Right ventricle myocardium superior (tissue), 1 donor: ENCODE measurements around the gene UTY. TPM values are rescaled to one million over a fixed set of nuclear protein-coding genes. Genes with fewer than 3 reads are reported as not detected.

ENCODE experiments used
- ATAC-seq: fragments of 200-7000 bp; cut with Tn5 transposase; one replicate; pipeline ENCODE4 v1.9.1; 2020; ENCODE audit warnings: mild to moderate bottlenecking; ENCODE audit not compliant: poor library complexity
- DNase-seq: peaks from one replicate; pipeline ENCODE4 v3.0.0-alpha.2; 2020
- intact Hi-C: fragments of 100-400 bp; cut with DNase I; formaldehyde crosslinking; loops from one replicate; pipeline ENCODE4 v1.11.2; 2022
- long read RNA-seq: library from polyadenylated mRNA; unstranded; transcript quantifications from one replicate; pipeline ENCODE4 v2.0.0, GENCODE V29; 2021
- total RNA-seq: library from RNA; stranded (reverse); fragmentation: NEBNext Ultra II Directional; extraction: Animal tissue kit (Norgen Biotek cat#: 25700); gene quantifications from one replicate; pipeline ENCODE4 v1.2.1, GENCODE V29; 2021
- donor health status: DM: no; HTN: yes; CAD: no; lungs with severe emphysema.

The UTY gene
- 9.8 TPM for total RNA-seq
- long read RNA-seq, full-length matches to known transcripts: 3 of 10 reads
- long read RNA-seq, partial matches to known transcripts: 4 of 10 reads
- long read RNA-seq, other reads (novel, unspliced or antisense): 3 of 10 reads

DNA sequence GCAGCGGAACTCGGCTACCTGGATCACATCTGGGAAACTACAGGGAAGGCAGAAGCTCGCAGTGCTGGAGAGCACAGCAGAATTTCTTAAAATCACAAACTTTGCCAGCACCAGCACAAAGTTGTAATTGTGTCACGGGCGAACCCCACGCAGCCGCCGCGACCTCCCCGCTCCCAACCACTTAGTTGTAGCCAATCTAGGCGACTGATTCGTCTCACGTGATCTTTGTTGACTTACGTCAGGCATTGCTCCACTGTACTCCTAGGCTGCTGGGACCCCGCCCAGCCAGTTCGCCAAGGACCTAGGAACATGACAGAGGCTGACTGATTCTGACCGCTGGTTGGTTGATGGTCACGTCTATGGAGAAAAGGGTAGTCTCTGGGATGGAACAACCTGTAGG lies at the start of gene UTY:
TSS of gene UTY (minus strand) at position 206 of the 400 bp plus-strand sequence. CDS start 368 bp downstream, outside the sequence.
- ATAC-seq (peak; percentile 98), DNase-seq (peak; percentile 91)
- intact Hi-C loops: no loop called here

GRCh38 chrY:13520474-13520873 lies 40.6 kb upstream of the UTY start:
- no peak for ATAC-seq
- intact Hi-C loops: no loop called here
- DNase-seq: no peak

- no peak for ATAC-seq
Observed at GRCh38 chrY:13501215-13501614, 21.4 kb upstream of the UTY start.

GRCh38 chrY:13493737-13494136 lies 13.9 kb upstream of the UTY start:
- intact Hi-C loops: no loop called here
- DNase-seq: no peak
- no peak for ATAC-seq

More at GRCh38 chrY:13501215-13501614, 21.4 kb upstream of the UTY start:
- intact Hi-C loops: no loop called here
- DNase-seq: no peak

DNA sequence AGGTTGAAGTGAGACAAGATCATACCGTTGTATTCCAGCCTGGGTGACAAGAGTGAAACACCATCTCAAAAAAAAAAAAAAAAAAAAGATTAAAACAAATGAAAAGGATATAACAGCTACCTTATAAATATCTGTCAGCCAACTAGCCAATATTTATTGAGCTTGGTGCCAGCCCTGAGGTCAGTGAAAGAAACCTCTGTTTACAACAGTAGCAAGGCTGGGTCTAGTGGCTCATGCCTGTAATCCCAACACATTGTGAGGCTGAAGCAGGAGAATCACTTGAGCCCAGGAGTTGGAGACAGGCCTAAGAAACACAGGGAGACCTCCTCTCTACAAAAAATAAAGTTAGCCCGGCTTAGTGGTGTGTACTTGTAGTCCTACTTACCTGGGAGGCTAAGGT lies 12.6 kb upstream of the UTY start:
- DNase-seq (no peak), ATAC-seq (no peak)
- intact Hi-C loops: no loop called here

GRCh38 chrY:13488738-13489137 lies 8.9 kb upstream of the UTY start:
- intact Hi-C loops: no loop called here
- no peak for ATAC-seq
- no peak for DNase-seq

- intact Hi-C loops: no loop called here
- peak; percentile 50 for DNase-seq
- peak; percentile 58 for ATAC-seq
Observed at GRCh38 chrY:13479121-13479711, 617 bp downstream of the UTY start.

- no peak for DNase-seq
Observed at GRCh38 chrY:13478126-13478785, 1.6 kb downstream of the UTY start.

DNA sequence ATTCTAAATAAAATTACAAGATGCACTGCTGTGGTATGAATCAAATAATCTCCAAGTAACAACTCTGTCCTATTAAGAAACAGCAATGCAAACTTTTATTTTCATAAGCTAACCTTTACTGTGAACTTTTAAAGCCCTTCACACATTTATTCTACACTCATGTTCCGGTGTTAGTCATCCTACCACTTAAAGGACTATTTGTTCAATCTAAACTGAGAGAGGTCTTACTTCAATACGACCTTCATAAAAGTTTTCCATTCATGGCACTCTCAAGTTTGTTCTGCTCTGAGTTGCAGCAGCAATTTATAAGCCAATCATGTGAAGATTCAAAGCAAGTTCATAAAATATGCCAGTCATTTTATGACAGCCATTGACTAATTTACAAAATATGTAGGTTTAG lies 4.8 kb downstream of the UTY start:
- DNase-seq (no peak), ATAC-seq (no peak)
- intact Hi-C loops: no loop called here

More at GRCh38 chrY:13478126-13478785, 1.6 kb downstream of the UTY start:
- peak; percentile 83 for ATAC-seq
- intact Hi-C loops: no loop called here

DNA sequence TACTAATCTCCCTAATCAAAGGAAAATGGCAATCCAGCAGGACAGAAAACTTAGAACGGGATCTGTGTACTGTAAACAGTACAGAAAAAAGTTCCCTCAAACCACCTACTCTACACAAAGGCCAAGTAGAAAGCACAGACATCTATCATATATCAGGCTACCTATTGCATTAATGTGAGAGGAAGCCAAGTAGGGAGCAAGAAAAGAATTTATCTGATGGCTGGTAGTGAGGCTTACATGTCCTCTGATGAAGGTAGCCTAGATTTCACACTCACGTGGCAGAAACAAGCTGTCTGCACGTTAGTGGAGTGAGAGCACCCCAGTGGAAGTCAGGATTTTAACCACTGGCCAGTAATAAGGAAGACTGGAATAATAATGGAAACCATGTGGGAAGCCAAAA lies 28.3 kb downstream of the UTY start:
- no peak for DNase-seq
- no peak for ATAC-seq
- intact Hi-C loops: no loop called here

- no peak for DNase-seq
- intact Hi-C loops: no loop called here
- no peak for ATAC-seq
Observed at GRCh38 chrY:13450596-13451130, 29.2 kb downstream of the UTY start.

GRCh38 chrY:13445566-13445965 lies 34.3 kb downstream of the UTY start:
- no peak for ATAC-seq
- no peak for DNase-seq
- intact Hi-C loops: no loop called here

DNA sequence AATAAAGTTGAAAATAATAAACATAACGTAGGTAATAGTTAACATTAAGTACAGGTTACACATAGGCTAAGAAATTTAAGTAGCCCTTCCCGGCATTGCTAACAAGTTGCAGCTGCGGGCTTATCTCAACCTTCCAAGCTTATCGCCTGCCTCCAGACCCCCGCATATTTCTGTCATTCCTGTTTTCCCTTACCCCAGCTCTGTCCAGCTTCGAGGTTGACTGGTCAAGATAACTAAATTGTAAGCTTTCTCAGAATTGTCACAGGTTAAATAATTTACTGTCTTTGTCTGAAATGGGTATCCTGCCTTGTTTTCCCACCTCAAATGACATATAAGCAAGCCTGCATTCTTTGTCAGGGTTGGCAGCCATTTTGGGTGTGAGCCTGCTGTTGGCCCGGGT lies 36.7 kb downstream of the UTY start:
- ATAC-seq (no peak), DNase-seq (no peak)
- intact Hi-C loops: no loop called here

GRCh38 chrY:13440811-13441210 lies 39.0 kb downstream of the UTY start:
- intact Hi-C loops: no loop called here
- ATAC-seq (no peak), DNase-seq (no peak)

DNA sequence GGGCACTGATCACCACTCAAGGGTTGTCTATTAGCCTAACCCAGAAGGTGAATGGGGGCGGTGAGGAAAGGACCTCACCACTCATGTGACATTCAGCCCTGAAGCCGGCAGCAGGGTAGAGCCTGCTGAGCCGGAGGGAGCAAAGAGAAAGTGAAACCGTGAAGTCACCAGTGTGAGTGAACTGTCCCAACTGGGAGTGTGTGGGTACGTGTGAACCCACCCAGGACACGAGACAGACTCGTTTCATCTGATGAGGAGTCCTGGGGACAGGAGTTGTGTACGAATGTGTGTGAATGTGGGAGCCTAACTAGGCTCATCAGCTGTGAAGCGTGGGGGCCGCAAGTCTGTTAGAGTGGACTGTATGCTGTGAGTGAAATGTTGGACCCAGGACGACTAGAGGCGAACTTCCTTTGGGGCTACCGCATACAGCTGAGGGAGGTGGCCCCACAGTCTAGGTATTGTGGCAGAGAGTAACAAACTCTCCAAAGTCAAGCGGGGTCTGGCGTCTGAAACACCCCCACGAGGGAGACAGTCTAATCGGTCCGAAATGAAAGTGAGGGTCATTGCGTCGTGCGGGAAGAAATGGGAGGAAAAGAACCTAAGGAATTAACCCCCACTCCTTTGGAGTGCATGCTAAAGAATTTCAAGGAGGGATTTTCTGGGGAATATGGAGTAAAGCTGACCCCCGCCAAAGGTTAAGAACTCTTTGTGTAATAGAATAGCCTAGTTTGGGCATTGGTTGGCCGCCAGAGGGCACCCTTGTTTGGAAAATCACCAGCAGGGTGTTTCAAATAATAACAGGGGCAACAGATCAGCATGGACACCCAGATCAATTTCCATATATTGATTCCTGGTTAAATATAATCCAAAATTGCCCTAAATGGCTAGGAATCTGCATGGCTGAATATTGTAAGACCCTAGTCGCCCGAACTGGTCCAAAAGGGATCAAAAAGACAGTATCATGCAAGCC lies 43.6 kb downstream of the UTY start:
- intact Hi-C loops: no loop called here
- ATAC-seq (peak; percentile 94), DNase-seq (peak; percentile 57)

GRCh38 chrY:13435206-13435967 lies 44.4 kb downstream of the UTY start:
- peak; percentile 44 for ATAC-seq
- intact Hi-C loops: no loop called here

DNA sequence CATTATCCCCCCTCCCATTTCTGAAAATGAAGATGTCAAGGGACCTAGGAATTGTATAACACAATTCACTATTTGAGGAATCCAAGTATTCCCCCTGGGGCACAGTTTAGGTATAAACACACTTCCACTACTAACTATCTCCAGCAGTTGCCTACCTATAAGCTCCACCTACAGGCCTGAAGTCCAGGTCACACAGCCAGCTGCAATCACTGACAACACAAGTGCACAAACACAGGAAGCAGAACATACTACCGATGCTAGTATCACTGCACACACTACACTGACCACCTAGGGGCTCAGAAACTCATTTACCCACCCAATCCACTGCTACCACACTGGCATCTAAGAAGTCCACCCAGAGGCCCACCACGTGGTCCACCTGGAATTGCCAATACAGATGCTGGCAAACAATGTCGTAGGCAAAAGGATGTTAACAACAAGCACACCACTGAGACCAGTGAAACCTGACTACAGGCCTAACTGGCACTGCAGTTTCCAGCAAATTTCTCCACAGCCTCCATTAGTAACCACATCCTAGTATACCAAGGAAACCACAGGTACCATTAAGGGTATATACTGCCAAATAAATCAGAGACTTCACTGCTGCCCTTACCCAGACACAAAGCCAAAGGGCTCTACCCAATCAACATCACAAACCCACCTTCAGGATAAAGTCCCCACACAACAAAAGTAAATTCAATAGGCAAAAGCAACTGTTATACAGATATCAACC lies 47.4 kb downstream of the UTY start:
- no peak for ATAC-seq
- DNase-seq: no peak
- intact Hi-C loops: no loop called here

More at GRCh38 chrY:13435206-13435967, 44.4 kb downstream of the UTY start:
- DNase-seq: no peak

DNA sequence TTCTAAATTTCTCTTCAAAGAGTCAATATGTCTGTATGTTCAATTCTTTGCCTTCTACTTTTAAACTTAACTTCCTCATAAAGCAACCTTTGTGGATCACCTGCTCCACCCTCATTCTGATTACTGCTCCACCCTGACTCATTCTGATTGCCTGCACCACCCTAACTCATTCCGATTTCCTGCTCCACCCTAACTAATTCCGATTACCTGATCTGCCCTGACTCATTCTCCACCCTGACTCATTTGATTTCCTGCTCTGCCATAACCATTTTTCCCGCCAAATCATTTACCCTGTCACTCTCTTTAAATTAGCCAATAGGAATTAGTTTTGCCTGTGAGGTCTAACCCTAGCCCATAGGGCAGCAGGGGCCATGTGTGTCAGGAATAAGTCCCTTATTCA lies 50.3 kb downstream of the UTY start:
- no peak for ATAC-seq
- intact Hi-C loops: no loop called here
- no peak for DNase-seq
